Measurements from ENCODE around the gene PUM1. TPM values are rescaled to one million over a fixed set of nuclear protein-coding genes. Genes with fewer than 3 reads are reported as not detected.

The PUM1 gene
- total and polyA plus RNA-seq, 2 of the 8 experiments (the other 6 are each of a cell fraction or from before 2014, with no cell fraction given): 122 to 177 TPM

- TF ChIP-seq, protein P1, sequence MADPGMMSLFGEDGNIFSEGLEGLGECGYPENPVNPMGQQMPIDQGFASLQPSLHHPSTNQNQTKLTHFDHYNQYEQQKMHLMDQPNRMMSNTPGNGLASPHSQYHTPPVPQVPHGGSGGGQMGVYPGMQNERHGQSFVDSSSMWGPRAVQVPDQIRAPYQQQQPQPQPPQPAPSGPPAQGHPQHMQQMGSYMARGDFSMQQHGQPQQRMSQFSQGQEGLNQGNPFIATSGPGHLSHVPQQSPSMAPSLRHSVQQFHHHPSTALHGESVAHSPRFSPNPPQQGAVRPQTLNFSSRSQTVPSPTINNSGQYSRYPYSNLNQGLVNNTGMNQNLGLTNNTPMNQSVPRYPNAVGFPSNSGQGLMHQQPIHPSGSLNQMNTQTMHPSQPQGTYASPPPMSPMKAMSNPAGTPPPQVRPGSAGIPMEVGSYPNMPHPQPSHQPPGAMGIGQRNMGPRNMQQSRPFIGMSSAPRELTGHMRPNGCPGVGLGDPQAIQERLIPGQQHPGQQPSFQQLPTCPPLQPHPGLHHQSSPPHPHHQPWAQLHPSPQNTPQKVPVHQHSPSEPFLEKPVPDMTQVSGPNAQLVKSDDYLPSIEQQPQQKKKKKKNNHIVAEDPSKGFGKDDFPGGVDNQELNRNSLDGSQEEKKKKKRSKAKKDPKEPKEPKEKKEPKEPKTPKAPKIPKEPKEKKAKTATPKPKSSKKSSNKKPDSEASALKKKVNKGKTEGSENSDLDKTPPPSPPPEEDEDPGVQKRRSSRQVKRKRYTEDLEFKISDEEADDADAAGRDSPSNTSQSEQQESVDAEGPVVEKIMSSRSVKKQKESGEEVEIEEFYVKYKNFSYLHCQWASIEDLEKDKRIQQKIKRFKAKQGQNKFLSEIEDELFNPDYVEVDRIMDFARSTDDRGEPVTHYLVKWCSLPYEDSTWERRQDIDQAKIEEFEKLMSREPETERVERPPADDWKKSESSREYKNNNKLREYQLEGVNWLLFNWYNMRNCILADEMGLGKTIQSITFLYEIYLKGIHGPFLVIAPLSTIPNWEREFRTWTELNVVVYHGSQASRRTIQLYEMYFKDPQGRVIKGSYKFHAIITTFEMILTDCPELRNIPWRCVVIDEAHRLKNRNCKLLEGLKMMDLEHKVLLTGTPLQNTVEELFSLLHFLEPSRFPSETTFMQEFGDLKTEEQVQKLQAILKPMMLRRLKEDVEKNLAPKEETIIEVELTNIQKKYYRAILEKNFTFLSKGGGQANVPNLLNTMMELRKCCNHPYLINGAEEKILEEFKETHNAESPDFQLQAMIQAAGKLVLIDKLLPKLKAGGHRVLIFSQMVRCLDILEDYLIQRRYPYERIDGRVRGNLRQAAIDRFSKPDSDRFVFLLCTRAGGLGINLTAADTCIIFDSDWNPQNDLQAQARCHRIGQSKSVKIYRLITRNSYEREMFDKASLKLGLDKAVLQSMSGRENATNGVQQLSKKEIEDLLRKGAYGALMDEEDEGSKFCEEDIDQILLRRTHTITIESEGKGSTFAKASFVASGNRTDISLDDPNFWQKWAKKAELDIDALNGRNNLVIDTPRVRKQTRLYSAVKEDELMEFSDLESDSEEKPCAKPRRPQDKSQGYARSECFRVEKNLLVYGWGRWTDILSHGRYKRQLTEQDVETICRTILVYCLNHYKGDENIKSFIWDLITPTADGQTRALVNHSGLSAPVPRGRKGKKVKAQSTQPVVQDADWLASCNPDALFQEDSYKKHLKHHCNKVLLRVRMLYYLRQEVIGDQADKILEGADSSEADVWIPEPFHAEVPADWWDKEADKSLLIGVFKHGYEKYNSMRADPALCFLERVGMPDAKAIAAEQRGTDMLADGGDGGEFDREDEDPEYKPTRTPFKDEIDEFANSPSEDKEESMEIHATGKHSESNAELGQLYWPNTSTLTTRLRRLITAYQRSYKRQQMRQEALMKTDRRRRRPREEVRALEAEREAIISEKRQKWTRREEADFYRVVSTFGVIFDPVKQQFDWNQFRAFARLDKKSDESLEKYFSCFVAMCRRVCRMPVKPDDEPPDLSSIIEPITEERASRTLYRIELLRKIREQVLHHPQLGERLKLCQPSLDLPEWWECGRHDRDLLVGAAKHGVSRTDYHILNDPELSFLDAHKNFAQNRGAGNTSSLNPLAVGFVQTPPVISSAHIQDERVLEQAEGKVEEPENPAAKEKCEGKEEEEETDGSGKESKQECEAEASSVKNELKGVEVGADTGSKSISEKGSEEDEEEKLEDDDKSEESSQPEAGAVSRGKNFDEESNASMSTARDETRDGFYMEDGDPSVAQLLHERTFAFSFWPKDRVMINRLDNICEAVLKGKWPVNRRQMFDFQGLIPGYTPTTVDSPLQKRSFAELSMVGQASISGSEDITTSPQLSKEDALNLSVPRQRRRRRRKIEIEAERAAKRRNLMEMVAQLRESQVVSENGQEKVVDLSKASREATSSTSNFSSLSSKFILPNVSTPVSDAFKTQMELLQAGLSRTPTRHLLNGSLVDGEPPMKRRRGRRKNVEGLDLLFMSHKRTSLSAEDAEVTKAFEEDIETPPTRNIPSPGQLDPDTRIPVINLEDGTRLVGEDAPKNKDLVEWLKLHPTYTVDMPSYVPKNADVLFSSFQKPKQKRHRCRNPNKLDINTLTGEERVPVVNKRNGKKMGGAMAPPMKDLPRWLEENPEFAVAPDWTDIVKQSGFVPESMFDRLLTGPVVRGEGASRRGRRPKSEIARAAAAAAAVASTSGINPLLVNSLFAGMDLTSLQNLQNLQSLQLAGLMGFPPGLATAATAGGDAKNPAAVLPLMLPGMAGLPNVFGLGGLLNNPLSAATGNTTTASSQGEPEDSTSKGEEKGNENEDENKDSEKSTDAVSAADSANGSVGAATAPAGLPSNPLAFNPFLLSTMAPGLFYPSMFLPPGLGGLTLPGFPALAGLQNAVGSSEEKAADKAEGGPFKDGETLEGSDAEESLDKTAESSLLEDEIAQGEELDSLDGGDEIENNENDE (IDR thresholded peaks at IDR 0.05; ENCODE audit: insufficient replicate concordance, low read length): no peak
- TF ChIP-seq JUND (IDR thresholded peaks at IDR 0.05; ENCODE audit: low read length) (peak; percentile 65), RFX5 (IDR thresholded peaks at IDR 0.05; ENCODE audit: borderline replicate concordance, low read depth, low read length) (no peak), TAF1 (IDR thresholded peaks at IDR 0.05; ENCODE audit: low read depth, low read length) (no peak), BCL11A (IDR thresholded peaks at IDR 0.05; ENCODE audit: low read depth in 2 of 2, low read length in 2 of 2) (no peak), BRCA1 (IDR thresholded peaks at IDR 0.05; ENCODE audit: low read depth, low read length) (no peak), BACH1 (IDR thresholded peaks at IDR 0.05; ENCODE audit: low read length) (peak; percentile 98), SUZ12 (IDR thresholded peaks at IDR 0.05; ENCODE audit: low read length) (no peak), SIX5 (IDR thresholded peaks at IDR 0.05; ENCODE audit: low read depth, low read length) (no peak)
- TF ChIP-seq, protein P2, sequence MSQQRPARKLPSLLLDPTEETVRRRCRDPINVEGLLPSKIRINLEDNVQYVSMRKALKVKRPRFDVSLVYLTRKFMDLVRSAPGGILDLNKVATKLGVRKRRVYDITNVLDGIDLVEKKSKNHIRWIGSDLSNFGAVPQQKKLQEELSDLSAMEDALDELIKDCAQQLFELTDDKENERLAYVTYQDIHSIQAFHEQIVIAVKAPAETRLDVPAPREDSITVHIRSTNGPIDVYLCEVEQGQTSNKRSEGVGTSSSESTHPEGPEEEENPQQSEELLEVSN (IDR thresholded peaks at IDR 0.05): no peak
These were observed 146.3 kb downstream of the PUM1 start (continued) for GRCh38 chr1:30919025-30919881.

Measured in H1 (cell line).